Stimulated activated CD8-positive, alpha-beta memory T cell treated with anti-CD3 and anti-CD28 coated beads, Interleukin-4, amount 100 ng/mL, for 24 hours (primary cell): ENCODE results near the gene RSPO4.

Source experiments
- DNase-seq: peaks from one replicate; pipeline ENCODE4 v3.0.0-alpha.2; 2020; ENCODE audit warnings: low read depth

The RSPO4 gene

DNA sequence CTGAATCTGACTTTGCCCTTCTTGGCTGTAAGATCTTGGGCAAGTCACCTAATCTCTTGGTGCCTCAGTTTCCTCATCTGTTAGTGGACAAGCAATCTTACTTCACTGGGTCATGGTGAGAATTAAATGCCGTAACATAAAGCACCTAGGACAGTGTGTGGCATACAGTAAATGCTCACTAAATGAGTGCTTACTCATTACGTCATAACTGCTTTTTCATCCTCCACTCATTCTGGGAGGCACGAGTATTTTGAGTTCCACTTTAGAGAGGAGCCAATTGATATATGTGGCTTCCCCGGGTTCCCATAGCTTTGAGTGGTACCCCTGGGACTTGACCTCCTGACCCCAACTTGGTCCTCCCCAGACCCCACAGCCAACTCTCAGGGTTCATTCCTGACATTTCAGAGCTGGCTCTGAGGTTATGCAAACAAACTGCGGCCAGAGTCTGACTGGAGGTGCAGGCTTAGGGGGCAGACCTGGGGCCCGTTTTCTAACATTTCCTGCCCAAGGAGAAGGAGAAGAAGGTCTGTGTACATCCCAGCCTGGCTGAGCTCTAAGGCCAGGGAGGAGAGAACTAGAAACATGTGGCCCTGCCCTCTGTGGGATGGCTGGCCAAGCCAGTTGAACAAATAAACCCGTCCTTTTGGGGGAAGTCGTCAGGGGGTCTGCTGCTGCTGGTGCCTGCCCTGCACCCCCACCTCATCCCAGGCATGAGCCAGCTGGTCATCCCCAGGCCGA lies 91.8 kb downstream of the RSPO4 start:
- DNase-seq, result no peak

GRCh38 chr20:909641-910040 lies 92.5 kb downstream of the RSPO4 start:
- no peak for DNase-seq
